Prostate gland (tissue), 2 donors: ENCODE results near the gene KRTAP5-9.

ENCODE experiments used
- CTCF ChIP-seq, 4 experiments: fragments of 200-600 bp in 2 of 4; fragments of 450-650 bp in 2 of 4; sonication (generic) in 2 of 4; IDR thresholded peaks; 1 replicate in 3 of 4; 2 replicates in 1 of 4; pipeline ENCODE4 v1.5.1; 2016 to 2019; ENCODE audit warnings: antibody characterized with exemption in 4 of 4, mild to moderate bottlenecking in 2 of 4, moderate library complexity in 2 of 4
- POLR2A ChIP-seq: fragments of 450-650 bp; IDR thresholded peaks from one replicate; pipeline ENCODE4 v1.6.1; 2016; ENCODE audit warnings: antibody characterized with exemption, mild to moderate bottlenecking
- POLR2AphosphoS5 ChIP-seq: sonication (generic); formaldehyde crosslinking; IDR thresholded peaks from one replicate; pipeline ENCODE4 v1.6.1; 2017; ENCODE audit warnings: antibody characterized with exemption

- TF ChIP-seq CTCF (IDR thresholded peaks at IDR 0.05) (no peak), POLR2A (no peak), POLR2AphosphoS5 (no peak)
Observed at GRCh38 chr11:71502026-71502425, 46.2 kb upstream of the KRTAP5-9 start.
